ENCODE data around the gene CAVIN1.
A peak's percentile ranks its signal among the peaks of the same experiment; 100 is the strongest.
"Not testable (repeated sequence)": the region's sequence is repeated elsewhere in the genome, so short reads cannot be mapped to it uniquely, and the experiment has no call there.

The CAVIN1 gene

GRCh38 chr17:42422958-42423712 lies at the start of gene CAVIN1:
CAVIN1 (minus strand) TSS chr17:42423256; CDS start chr17:42423097, 159 bp downstream.
- FAIRE-seq: peak; percentile 73

GRCh38 chr17:42467889-42468288 lies 44.8 kb upstream of the CAVIN1 start:
- FAIRE-seq: no peak

- FAIRE-seq: no peak
These were observed 40.9 kb upstream of the CAVIN1 start for GRCh38 chr17:42463976-42464400.

- no peak for FAIRE-seq
These were observed 37.3 kb upstream of the CAVIN1 start for GRCh38 chr17:42460371-42460770.

GRCh38 chr17:42459801-42460281 lies 36.8 kb upstream of the CAVIN1 start:
- no peak for FAIRE-seq

- no peak for FAIRE-seq
These were observed 36.3 kb upstream of the CAVIN1 start for GRCh38 chr17:42459256-42459800.

GRCh38 chr17:42458497-42459255 lies 35.6 kb upstream of the CAVIN1 start, which contains the start of gene ATP6V0A1:
ATP6V0A1 (plus strand) TSS chr17:42458878; CDS start chr17:42460895, 2,017 bp downstream.
- FAIRE-seq: no peak

- FAIRE-seq: no peak
These were observed 34.2 kb upstream of the CAVIN1 start for GRCh38 chr17:42457107-42457792.

GRCh38 chr17:42456223-42457106 lies 33.4 kb upstream of the CAVIN1 start:
- no peak for FAIRE-seq

GRCh38 chr17:42454987-42455386 lies 31.9 kb upstream of the CAVIN1 start:
- not testable (repeated sequence) for FAIRE-seq

- FAIRE-seq: no peak
These were observed 30.4 kb upstream of the CAVIN1 start for GRCh38 chr17:42453439-42453838.

GRCh38 chr17:42451270-42451669 lies 28.2 kb upstream of the CAVIN1 start:
- FAIRE-seq: not testable (repeated sequence)

GRCh38 chr17:42449838-42450237 lies 26.8 kb upstream of the CAVIN1 start:
- FAIRE-seq: not testable (repeated sequence)

- FAIRE-seq: not testable (repeated sequence)
These were observed 26.1 kb upstream of the CAVIN1 start for GRCh38 chr17:42449176-42449575.

GRCh38 chr17:42442196-42442565 lies 19.1 kb upstream of the CAVIN1 start:
- no peak for FAIRE-seq

GRCh38 chr17:42441371-42442195 lies 18.5 kb upstream of the CAVIN1 start:
- no peak for FAIRE-seq

- no peak for FAIRE-seq
These were observed 15.8 kb upstream of the CAVIN1 start for GRCh38 chr17:42438600-42439567.

GRCh38 chr17:42436391-42436790 lies 13.3 kb upstream of the CAVIN1 start:
- no peak for FAIRE-seq

- no peak for FAIRE-seq
These were observed 8.7 kb upstream of the CAVIN1 start for GRCh38 chr17:42431758-42432161.

Data from endometrium (tissue), 2 donors.